ENCODE measurements around the gene PARP3. TPM values are rescaled to one million over a fixed set of nuclear protein-coding genes. Genes with fewer than 3 reads are reported as not detected.
A peak's percentile ranks its signal among the peaks of the same experiment; 100 is the strongest.
"Not testable (repeated sequence)": the region's sequence is repeated elsewhere in the genome, so short reads cannot be mapped to it uniquely, and the experiment has no call there.

Gene PARP3
- 10 to 100 TPM; 10.9 to 21.4 TPM for total RNA-seq

DNA sequence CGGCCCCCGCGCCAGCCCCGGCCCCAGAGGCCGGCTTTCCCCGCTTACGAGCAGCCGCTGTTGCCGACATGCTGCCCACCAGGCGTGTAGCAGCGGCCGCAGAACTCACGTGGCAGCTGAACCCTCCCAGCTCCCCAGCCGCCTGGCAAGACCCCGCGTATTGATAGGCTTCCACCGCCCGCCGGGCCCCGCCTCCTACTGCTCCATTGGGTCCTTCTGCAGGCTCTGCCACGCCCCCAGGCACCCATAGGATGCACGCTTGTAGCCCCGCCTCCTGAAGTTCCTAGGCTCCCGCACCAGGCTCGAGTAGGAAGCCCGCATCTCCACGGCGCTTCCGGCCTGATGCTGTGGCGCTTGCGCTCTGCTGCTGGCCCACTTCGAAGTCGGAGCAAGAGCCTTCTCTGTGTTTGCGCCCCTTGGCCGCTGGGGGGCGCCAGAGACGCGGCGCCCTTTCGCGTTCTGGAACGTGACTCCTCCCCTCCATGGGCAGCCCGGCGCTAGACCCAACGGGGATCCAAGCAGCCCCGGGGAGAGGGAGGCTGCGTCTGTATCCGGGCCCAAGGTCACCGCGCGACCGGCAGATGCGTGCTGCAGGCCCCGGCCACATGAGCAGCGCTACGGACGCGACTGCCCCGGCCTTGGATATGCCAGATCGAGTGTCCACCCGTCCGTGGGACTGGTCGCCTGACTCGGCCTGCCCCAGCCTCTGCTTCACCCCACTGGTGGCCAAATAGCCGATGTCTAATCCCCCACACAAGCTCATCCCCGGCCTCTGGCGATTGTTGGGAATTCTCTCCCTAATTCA, at the start of gene PARP3, which contains the start of gene RRP9:
Gene PARP3, plus strand, starts transcription at position 566 of the 805 bp plus-strand sequence. CDS start 993 bp downstream, outside the sequence.
Gene RRP9, minus strand, starts transcription at position 107 of the 805 bp plus-strand sequence. Its CDS starts 37 bp downstream, at position 70.
- Histone ChIP-seq H3K9me3 (no peaks in the 10 kb centered on the region), H3K4me1 (ENCODE audit: control insufficient read depth in 1 of 2, low read depth in 2 of 2) (peaks cover 12 to 27% of the 10 kb centered on the region in 2 donors), H3K36me3 (peaks cover 1% of the 10 kb centered on the region), H3K4me3 (peak within 1 kb of the TSS; percentile 86), H3K27ac (peak within 1 kb of the TSS; percentile 94 to 98), H3K27me3 (replicated peaks; ENCODE audit: insufficient read depth) (no peaks in the 10 kb centered on the region)
- ATAC-seq (ENCODE audit: insufficient number of reproducible peaks, low FRiP score, low read depth) (peak; percentile 93), DNase-seq (ENCODE audit: low spot score) (peak; percentile 100)
- TF ChIP-seq, protein P1, sequence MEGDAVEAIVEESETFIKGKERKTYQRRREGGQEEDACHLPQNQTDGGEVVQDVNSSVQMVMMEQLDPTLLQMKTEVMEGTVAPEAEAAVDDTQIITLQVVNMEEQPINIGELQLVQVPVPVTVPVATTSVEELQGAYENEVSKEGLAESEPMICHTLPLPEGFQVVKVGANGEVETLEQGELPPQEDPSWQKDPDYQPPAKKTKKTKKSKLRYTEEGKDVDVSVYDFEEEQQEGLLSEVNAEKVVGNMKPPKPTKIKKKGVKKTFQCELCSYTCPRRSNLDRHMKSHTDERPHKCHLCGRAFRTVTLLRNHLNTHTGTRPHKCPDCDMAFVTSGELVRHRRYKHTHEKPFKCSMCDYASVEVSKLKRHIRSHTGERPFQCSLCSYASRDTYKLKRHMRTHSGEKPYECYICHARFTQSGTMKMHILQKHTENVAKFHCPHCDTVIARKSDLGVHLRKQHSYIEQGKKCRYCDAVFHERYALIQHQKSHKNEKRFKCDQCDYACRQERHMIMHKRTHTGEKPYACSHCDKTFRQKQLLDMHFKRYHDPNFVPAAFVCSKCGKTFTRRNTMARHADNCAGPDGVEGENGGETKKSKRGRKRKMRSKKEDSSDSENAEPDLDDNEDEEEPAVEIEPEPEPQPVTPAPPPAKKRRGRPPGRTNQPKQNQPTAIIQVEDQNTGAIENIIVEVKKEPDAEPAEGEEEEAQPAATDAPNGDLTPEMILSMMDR (IDR thresholded peaks at IDR 0.05) = peak; percentile 100

DNA sequence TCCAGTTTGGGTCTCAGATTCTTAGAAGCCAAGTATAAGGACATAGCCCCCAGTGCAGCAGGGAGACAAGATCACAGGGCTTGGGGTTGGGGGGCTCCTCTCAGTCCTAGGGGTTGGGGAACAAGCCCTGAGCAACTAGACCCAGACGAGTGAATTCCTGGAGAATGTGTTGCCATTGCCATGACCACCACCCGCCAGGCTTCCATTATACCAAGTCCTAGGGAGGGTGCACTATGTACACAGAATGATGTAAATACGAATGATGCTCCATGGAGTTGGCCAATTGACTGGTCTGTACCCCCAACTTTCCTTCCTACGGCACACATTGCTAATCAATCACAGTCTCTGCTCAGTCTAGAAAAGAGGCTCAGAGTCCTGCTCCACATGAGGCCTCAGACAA, 47.8 kb upstream of the PARP3 start:
- Histone ChIP-seq H3K9me3 (no peaks in the 10 kb centered on the region), H3K27me3 (replicated peaks; ENCODE audit: insufficient read depth) (no peaks in the 10 kb centered on the region), H3K4me3 (no peak overlapping the region), H3K36me3 (no peaks in the 10 kb centered on the region), H3K27ac (no peak overlapping the region), H3K4me1 (ENCODE audit: control insufficient read depth in 1 of 2, low read depth in 2 of 2) (no peaks in the 10 kb centered on the region)
- TF ChIP-seq, protein P1 (IDR thresholded peaks at IDR 0.05) = no peak
- no peak for DNase-seq (ENCODE audit: low spot score)
- no peak for ATAC-seq (ENCODE audit: insufficient number of reproducible peaks, low FRiP score, low read depth)

- DNase-seq (ENCODE audit: low spot score) (no peak), ATAC-seq (ENCODE audit: insufficient number of reproducible peaks, low FRiP score, low read depth) (no peak)
- no peak overlapping the region for H3K27ac ChIP-seq
- H3K9me3 ChIP-seq = no peaks in the 10 kb centered on the region
- TF ChIP-seq, protein P1 (IDR thresholded peaks at IDR 0.05) = no peak
- no peaks in the 10 kb centered on the region for H3K27me3 ChIP-seq (replicated peaks; ENCODE audit: insufficient read depth)
- no peaks in the 10 kb centered on the region for H3K36me3 ChIP-seq
- H3K4me3 ChIP-seq = no peak overlapping the region
- H3K4me1 ChIP-seq (ENCODE audit: control insufficient read depth in 1 of 2, low read depth in 2 of 2) = no peaks in the 10 kb centered on the region
These were observed 47.2 kb upstream of the PARP3 start for GRCh38 chr3:51894939-51895338.

GRCh38 chr3:51896607-51897305, 45.4 kb upstream of the PARP3 start:
- H3K9me3 ChIP-seq = no peaks in the 10 kb centered on the region
- TF ChIP-seq, protein P1 (IDR thresholded peaks at IDR 0.05) = no peak

GRCh38 chr3:51897391-51897790, 44.8 kb upstream of the PARP3 start:
- Histone ChIP-seq H3K36me3 (no peaks in the 10 kb centered on the region), H3K27me3 (replicated peaks; ENCODE audit: insufficient read depth) (no peaks in the 10 kb centered on the region), H3K4me1 (ENCODE audit: control insufficient read depth in 1 of 2, low read depth in 2 of 2) (no peaks in the 10 kb centered on the region), H3K9me3 (no peaks in the 10 kb centered on the region), H3K4me3 (no peak overlapping the region), H3K27ac (no peak overlapping the region)
- TF ChIP-seq, protein P1 (IDR thresholded peaks at IDR 0.05) = no peak
- ATAC-seq (ENCODE audit: insufficient number of reproducible peaks, low FRiP score, low read depth) (no peak), DNase-seq (ENCODE audit: low spot score) (no peak)

More at GRCh38 chr3:51896607-51897305, 45.4 kb upstream of the PARP3 start:
- DNase-seq (ENCODE audit: low spot score) (no peak), ATAC-seq (ENCODE audit: insufficient number of reproducible peaks, low FRiP score, low read depth) (no peak)
- Histone ChIP-seq H3K36me3 (no peaks in the 10 kb centered on the region), H3K4me3 (no peak overlapping the region), H3K27me3 (replicated peaks; ENCODE audit: insufficient read depth) (no peaks in the 10 kb centered on the region), H3K4me1 (ENCODE audit: control insufficient read depth in 1 of 2, low read depth in 2 of 2) (no peaks in the 10 kb centered on the region), H3K27ac (no peak overlapping the region)

- not testable (repeated sequence) for H3K27ac ChIP-seq
These were observed 42.1 kb upstream of the PARP3 start for GRCh38 chr3:51900043-51900442.

GRCh38 chr3:51902361-51902760, 39.8 kb upstream of the PARP3 start:
- not testable (repeated sequence) for H3K27me3 ChIP-seq (replicated peaks; ENCODE audit: insufficient read depth); H3K4me1 ChIP-seq (ENCODE audit: control insufficient read depth in 1 of 2, low read depth in 2 of 2); DNase-seq (ENCODE audit: low spot score); H3K9me3 ChIP-seq; H3K27ac ChIP-seq; H3K36me3 ChIP-seq; H3K4me3 ChIP-seq; ATAC-seq (ENCODE audit: insufficient number of reproducible peaks, low FRiP score, low read depth)

More at GRCh38 chr3:51900043-51900442, 42.1 kb upstream of the PARP3 start:
- not testable (repeated sequence) for H3K27me3 ChIP-seq (replicated peaks; ENCODE audit: insufficient read depth); H3K36me3 ChIP-seq; H3K4me1 ChIP-seq (ENCODE audit: control insufficient read depth in 1 of 2, low read depth in 2 of 2); DNase-seq (ENCODE audit: low spot score); H3K4me3 ChIP-seq; H3K9me3 ChIP-seq; ATAC-seq (ENCODE audit: insufficient number of reproducible peaks, low FRiP score, low read depth)
